IMR-90 (cell line): ENCODE measurements around the gene CDH9. TPM values are rescaled to one million over a fixed set of nuclear protein-coding genes. Genes with fewer than 3 reads are reported as not detected.

Source experiments
- ATAC-seq: fragments of 200-7000 bp; cut with Tn5 transposase; 2 replicates; pipeline ENCODE4 v1.9.1; 2020; ENCODE audit warnings: low read depth, mild to moderate bottlenecking, moderate library complexity
- BruUV-seq: library from RNA; stranded (reverse); fragments of 400-500 nt; replicated peaks from 2 replicates; lab custom pipeline; 2021; lab: Mats Ljungman, UMichigan
- CTCF ChIA-PET: fragments of 300-600 bp; formaldehyde crosslinking; extraction: SDS; loops from one replicate; lab custom pipeline; 2021; ENCODE audit warnings: antibody characterized with exemption; lab: Yijun Ruan, JAX
- POLR2A ChIA-PET: fragments of 300-600 bp; sonication (Branson Sonifier 250); formaldehyde crosslinking; loops from one replicate; lab custom pipeline; 2022; ENCODE audit warnings: antibody characterized with exemption; ENCODE audit not compliant: unreplicated experiment; lab: Charles Lee
- DNase-seq: peaks from one replicate; pipeline ENCODE4 v3.0.0; 2013
- H2AFZ ChIP-seq: replicated peaks from 2 replicates; pipeline ENCODE3; 2013; ENCODE audit warnings: low read length, mild to moderate bottlenecking; ENCODE audit not compliant: poor library complexity
- H2AK5ac ChIP-seq: 2 replicates; pipeline ENCODE4 v1.6.1; 2013; ENCODE audit warnings: low read depth, low read length, inconsistent platforms
- H2AK9ac ChIP-seq: replicated peaks from 2 replicates; pipeline ENCODE3; 2013; ENCODE audit warnings: mild to moderate bottlenecking, low read depth, low read length, moderate library complexity; ENCODE audit not compliant: poor library complexity
- H2BK120ac ChIP-seq: 2 replicates; pipeline ENCODE4 v1.6.1; 2013; ENCODE audit warnings: low read depth, low read length, inconsistent platforms
- H2BK15ac ChIP-seq: 3 replicates; pipeline ENCODE4 v1.6.1; 2013; ENCODE audit warnings: low read depth, low read length, inconsistent platforms
- H2BK20ac ChIP-seq: 2 replicates; pipeline ENCODE4 v1.6.1; 2013; ENCODE audit warnings: low read depth, mild to moderate bottlenecking, inconsistent platforms, low read length, moderate library complexity
- H2BK5ac ChIP-seq: 2 replicates; pipeline ENCODE4 v1.6.1; 2013; ENCODE audit warnings: mild to moderate bottlenecking, low read depth, low read length, inconsistent platforms; ENCODE audit not compliant: poor library complexity, severe bottlenecking
- H3K14ac ChIP-seq: replicated peaks from 2 replicates; pipeline ENCODE4 v1.6.1; 2013; ENCODE audit warnings: low read depth, low read length, inconsistent platforms
- H3K18ac ChIP-seq: 2 replicates; pipeline ENCODE4 v1.6.1; 2013; ENCODE audit warnings: low read depth, low read length, control low read depth
- H3K23ac ChIP-seq: 2 replicates; pipeline ENCODE4 v1.6.1; 2013; ENCODE audit warnings: low read depth, low read length, inconsistent platforms
- H3K27ac ChIP-seq: 2 replicates; pipeline ENCODE4 v1.5.1; 2013; ENCODE audit warnings: mild to moderate bottlenecking, control low read depth, low read length; ENCODE audit not compliant: insufficient read depth
- H3K27me3 ChIP-seq: 2 replicates; pipeline ENCODE4 v1.6.1; 2013; ENCODE audit warnings: low read length; ENCODE audit not compliant: control insufficient read depth, insufficient read depth
- H3K36me3 ChIP-seq: 2 replicates; pipeline ENCODE4 v1.6.1; 2013; ENCODE audit warnings: low read length, mixed read lengths; ENCODE audit not compliant: control insufficient read depth, insufficient read depth
- H3K4ac ChIP-seq: 2 replicates; pipeline ENCODE4 v1.6.1; 2013; ENCODE audit warnings: low read depth, low read length, inconsistent platforms
- H3K4me1 ChIP-seq: 2 replicates; pipeline ENCODE4 v1.6.1; 2013; ENCODE audit warnings: low read length, mixed read lengths; ENCODE audit not compliant: control insufficient read depth, insufficient read depth
- H3K4me2 ChIP-seq: 2 replicates; pipeline ENCODE4 v1.6.1; 2013; ENCODE audit warnings: low read depth, mild to moderate bottlenecking, control low read depth, low read length, moderate library complexity
- H3K4me3 ChIP-seq: 2 replicates; pipeline ENCODE4 v1.5.1; 2013; ENCODE audit warnings: low read depth, mild to moderate bottlenecking, control low read depth, low read length, moderate library complexity; ENCODE audit not compliant: insufficient read depth
- H3K56ac ChIP-seq: 2 replicates; pipeline ENCODE4 v1.6.1; 2013; ENCODE audit warnings: low read length, inconsistent platforms; ENCODE audit not compliant: insufficient read depth; ENCODE audit errors: extremely low read depth
- H3K79me1 ChIP-seq, 2 experiments: 2 replicates each; pipeline ENCODE4 v1.6.1; 2013; ENCODE audit warnings: low read length in 2 of 2, inconsistent platforms in 1 of 2, low read depth in 1 of 2
- H3K9ac ChIP-seq: 2 replicates; pipeline ENCODE4 v1.6.1; 2013; ENCODE audit warnings: low read depth, low read length, control low read depth
- H3K9me1 ChIP-seq: 2 replicates; pipeline ENCODE4 v1.6.1; 2013; ENCODE audit warnings: low read length, inconsistent platforms; ENCODE audit not compliant: insufficient read depth
- H3K9me3 ChIP-seq: 2 replicates; pipeline ENCODE4 v1.6.1; 2013; ENCODE audit warnings: low read length; ENCODE audit not compliant: control insufficient read depth, insufficient read depth
- H4K20me1 ChIP-seq: 2 replicates; pipeline ENCODE4 v1.6.1; 2013; ENCODE audit warnings: low read length, inconsistent platforms; ENCODE audit not compliant: insufficient read depth
- H4K5ac ChIP-seq: 2 replicates; pipeline ENCODE4 v1.6.1; 2013; ENCODE audit warnings: mild to moderate bottlenecking, low read depth, low read length, control low read depth
- H4K8ac ChIP-seq, 2 experiments: 2 replicates each; pipeline ENCODE4 v1.6.1; 2013; ENCODE audit warnings: low read depth in 2 of 2, low read length in 2 of 2, control low read depth in 1 of 2, inconsistent platforms in 1 of 2
- H4K91ac ChIP-seq: 2 replicates; pipeline ENCODE4 v1.6.1; 2013; ENCODE audit warnings: low read depth, low read length, inconsistent platforms; ENCODE audit not compliant: insufficient read depth
- BHLHE40 ChIP-seq: fragments of 150-350 bp; IDR thresholded peaks from 2 replicates; pipeline ENCODE4 v1.6.1; 2016; ENCODE audit warnings: mild to moderate bottlenecking, low read depth, low read length
- CEBPB ChIP-seq: IDR thresholded peaks from 2 replicates; pipeline ENCODE4 v1.6.1; 2012; ENCODE audit warnings: low read depth, low read length, improper control_type of control experiment
- CTCF ChIP-seq: conservative IDR thresholded peaks from 2 replicates; pipeline ENCODE4 v1.5.1; 2012; ENCODE audit warnings: mild to moderate bottlenecking, low read depth, low read length, improper control_type of control experiment
- ELK1 ChIP-seq: fragments of 150-350 bp; IDR thresholded peaks from 2 replicates; pipeline ENCODE4 v1.6.1; 2016; ENCODE audit warnings: low read depth, mild to moderate bottlenecking, low read length, moderate library complexity, borderline replicate concordance
- FOS ChIP-seq: fragments of 150-350 bp; IDR thresholded peaks from 2 replicates; pipeline ENCODE4 v1.6.1; 2016; ENCODE audit warnings: low read depth, low read length
- MAFK ChIP-seq: IDR thresholded peaks from 2 replicates; pipeline ENCODE4 v1.6.1; 2012; ENCODE audit warnings: low read depth, low read length, improper control_type of control experiment
- MAZ ChIP-seq: IDR thresholded peaks from 2 replicates; pipeline ENCODE4 v1.6.1; 2012; ENCODE audit warnings: low read depth, mild to moderate bottlenecking, low read length, improper control_type of control experiment, moderate library complexity, borderline replicate concordance
- MXI1 ChIP-seq: IDR thresholded peaks from 2 replicates; pipeline ENCODE4 v1.6.1; 2012; ENCODE audit warnings: low read depth, mild to moderate bottlenecking, low read length, moderate library complexity, borderline replicate concordance
- NFE2L2 ChIP-seq: fragments of 150-350 bp; IDR thresholded peaks from 2 replicates; pipeline ENCODE4 v1.6.1; 2016; ENCODE audit warnings: low read depth, mild to moderate bottlenecking, low read length
- POLR2A ChIP-seq: IDR thresholded peaks from 2 replicates; pipeline ENCODE4 v1.6.1; 2012; ENCODE audit warnings: mild to moderate bottlenecking, low read depth, low read length
- RAD21 ChIP-seq: IDR thresholded peaks from 2 replicates; pipeline ENCODE4 v1.6.1; 2012; ENCODE audit warnings: low read length, improper control_type of control experiment
- RCOR1 ChIP-seq: IDR thresholded peaks from 2 replicates; pipeline ENCODE4 v1.6.1; 2012; ENCODE audit warnings: mild to moderate bottlenecking, low read length, improper control_type of control experiment; ENCODE audit not compliant: insufficient replicate concordance
- RFX5 ChIP-seq: IDR thresholded peaks from 2 replicates; pipeline ENCODE4 v1.8.0; 2012; ENCODE audit warnings: low read depth, mild to moderate bottlenecking, low read length, moderate library complexity
- SMC3 ChIP-seq: fragments of 150-350 bp; IDR thresholded peaks from 2 replicates; pipeline ENCODE4 v1.6.1; 2016; ENCODE audit warnings: low read depth, mild to moderate bottlenecking, antibody characterized with exemption, low read length, moderate library complexity
- USF2 ChIP-seq: fragments of 150-350 bp; IDR thresholded peaks from 2 replicates; pipeline ENCODE4 v1.6.1; 2017; ENCODE audit warnings: mild to moderate bottlenecking, antibody characterized with exemption, low read length, low read depth
- WGBS, 2 experiments: methylation state at CpG; one replicate each; pipeline versions ENCODE4 v1.1.5 to v1.1.7; 2013; ENCODE audit warnings: missing lambda C conversion rate in 2 of 2; ENCODE audit not compliant: insufficient read length in 1 of 2; ENCODE audit errors: extremely low coverage in 2 of 2; 5-methylcytosine and 5-hydroxymethylcytosine counted together
- dilution Hi-C: fragments of 300-500 bp; cut with HindIII; formaldehyde crosslinking; loops from one replicate; pipeline ENCODE4 v1.14.3; 2018; ENCODE audit warnings: low sequenced_read_pairs; ENCODE audit not compliant: unreplicated experiment
- in situ Hi-C: fragments of 300-500 bp; cut with MboI; formaldehyde crosslinking; loops from 3 replicates; pipeline ENCODE4 v1.14.3; 2019; ENCODE audit warnings: low sequenced_read_pairs, inconsistent platforms, mixed read lengths
- intact Hi-C: fragments of 100-400 bp; cut with micrococcal nuclease; formaldehyde crosslinking; loops from 2 replicates; pipeline ENCODE4 v1.10.0; 2022
- polyA plus RNA-seq, 3 experiments: library from polyadenylated mRNA; depleted of rRNA; stranded (reverse); fragments of >200 nt; gene quantifications; 2 replicates each; pipeline ENCODE4 v1.2.3, GENCODE V29; 2012; ENCODE audit warnings: low replicate concordance in 1 of 3
- total RNA-seq: library from RNA; depleted of rRNA; stranded (reverse); fragments of >200 nt; gene quantifications from 2 replicates; pipeline ENCODE4 v1.2.3, GENCODE V29; 2012

Gene CDH9
- total and polyA plus RNA-seq, 2 of the 4 experiments (the other 2 are of a cell fraction) = not detected

- H3K4me3 ChIP-seq = no peak overlapping the region
Observed at GRCh38 chr5:27008604-27009539, 29.5 kb downstream of the CDH9 start.

More at GRCh38 chr5:27008604-27009539, 29.5 kb downstream of the CDH9 start:
- Histone ChIP-seq H3K4me1 (no peaks in the 10 kb centered on the region), H2BK15ac (no peak overlapping the region), H3K36me3 (no peaks in the 10 kb centered on the region), H3K23ac (no peak overlapping the region), H3K4me2 (no peak overlapping the region), H3K9me1 (no peaks in the 10 kb centered on the region), H4K8ac (no peak overlapping the region), H4K91ac (no peak overlapping the region), H3K79me1 (no peaks in the 10 kb centered on the region), H3K9me3 (peaks cover 3% of the 10 kb centered on the region; the same call in 1 of the 2 replicates), H3K14ac (no peak overlapping the region), H2AK9ac (no peak overlapping the region), H3K27me3 (no peaks in the 10 kb centered on the region), H3K27ac (no peak overlapping the region), H4K20me1 (no peaks in the 10 kb centered on the region), H4K5ac (no peak overlapping the region), H2BK120ac (no peak overlapping the region), H2BK20ac (no peak overlapping the region), H3K18ac (no peak overlapping the region), H3K56ac (no peak overlapping the region), H2AK5ac (no peak overlapping the region), H2BK5ac (no peak overlapping the region), H3K4ac (no peak overlapping the region), H2AFZ (no peak overlapping the region), H3K9ac (no peak overlapping the region)
- ChIA-PET CTCF (no interaction called here), POLR2A (no interaction called here)
- no peak for TF ChIP-seq ELK1
- TF ChIP-seq SMC3 = no peak
- no peak for TF ChIP-seq FOS
- no peak for TF ChIP-seq USF2
- TF ChIP-seq POLR2A = no peak
- TF ChIP-seq NFE2L2 = no peak
- TF ChIP-seq RFX5 = no peak
- TF ChIP-seq CTCF = no peak
- TF ChIP-seq BHLHE40 = no peak
- no peak for TF ChIP-seq CEBPB
- no peak for TF ChIP-seq MAFK
- no peak for TF ChIP-seq MXI1
- no peak for TF ChIP-seq MAZ
- TF ChIP-seq RCOR1 = no peak
- TF ChIP-seq RAD21 = no peak
- WGBS, 2 experiments = no CpG with 5 or more reads among the region's 3 CpGs
- DNase-seq (no peak), ATAC-seq (no peak)
- in situ Hi-C loops (no loop called here), dilution Hi-C loops (no loop called here), intact Hi-C loops (no loop called here)
- BruUV-seq = no TSS peak
